Caco-2 (cell line): ENCODE results near the gene ETDC. TPM values are rescaled to one million over a fixed set of nuclear protein-coding genes. Genes with fewer than 3 reads are reported as not detected.

Source experiments
- BruUV-seq: library from RNA; stranded (reverse); fragments of 400-500 nt; replicated peaks from 2 replicates; lab custom pipeline; 2021; lab: Mats Ljungman, UMichigan
- CTCF ChIA-PET: fragments of 300-600 bp; sonication (Branson Sonifier 250); formaldehyde crosslinking; loops from one replicate; lab custom pipeline; 2022; ENCODE audit warnings: antibody characterized with exemption; lab: Charles Lee
- POLR2A ChIA-PET: fragments of 300-600 bp; sonication (Branson Sonifier 250); formaldehyde crosslinking; loops from one replicate; lab custom pipeline; 2022; ENCODE audit warnings: antibody characterized with exemption; lab: Charles Lee
- DNase-seq, 2 experiments: peaks; one replicate each; pipeline versions ENCODE4 v3.0.0 to v3.0.0-alpha.2; 2020 to 2022
- H3K27me3 ChIP-seq: replicated peaks from 2 replicates; pipeline ENCODE4 v1.6.0; 2011; ENCODE audit warnings: low read length; ENCODE audit not compliant: control insufficient read depth, insufficient read depth
- H3K36me3 ChIP-seq: 2 replicates; pipeline ENCODE4 v1.5.1; 2011; ENCODE audit warnings: low read length; ENCODE audit not compliant: control insufficient read depth, insufficient read depth
- H3K4me1 ChIP-seq: fragments of 250-450 bp; sonication (Bioruptor Pico); 2 replicates; pipeline ENCODE4 v1.5.1; 2020; ENCODE audit warnings: mild to moderate bottlenecking
- H3K4me3 ChIP-seq: 2 replicates; pipeline ENCODE4 v1.5.1; 2011; ENCODE audit warnings: low read depth, mild to moderate bottlenecking, control low read depth, low read length
- H3K9me3 ChIP-seq: fragments of 250-450 bp; sonication (Bioruptor Pico); 2 replicates; pipeline ENCODE4 v1.5.1; 2020; ENCODE audit warnings: mild to moderate bottlenecking, moderate library complexity
- H3K27ac Mint-ChIP-seq: one replicate; pipeline ENCODE4 v1.8.0; 2022; ENCODE audit warnings: mixed read lengths; ENCODE audit not compliant: unreplicated experiment
- H3K27me3 Mint-ChIP-seq: one replicate; pipeline ENCODE4 v1.8.0; 2022; ENCODE audit warnings: mixed read lengths; ENCODE audit not compliant: insufficient read depth, unreplicated experiment
- H3K36me3 Mint-ChIP-seq: one replicate; pipeline ENCODE4 v1.8.0; 2022; ENCODE audit warnings: mild to moderate bottlenecking, mixed read lengths; ENCODE audit not compliant: insufficient read depth, unreplicated experiment
- H3K4me1 Mint-ChIP-seq: one replicate; pipeline ENCODE4 v1.8.0; 2022; ENCODE audit warnings: low read depth, mixed read lengths; ENCODE audit not compliant: unreplicated experiment
- H3K4me3 Mint-ChIP-seq: one replicate; pipeline ENCODE4 v1.8.0; 2022; ENCODE audit warnings: mild to moderate bottlenecking, moderate library complexity, mixed read lengths; ENCODE audit not compliant: unreplicated experiment
- H3K9me3 Mint-ChIP-seq: one replicate; pipeline ENCODE4 v1.8.0; 2022; ENCODE audit warnings: mixed read lengths; ENCODE audit not compliant: unreplicated experiment
- CTCF ChIP-seq, 2 experiments: fragments of 200-600 bp in 1 of 2; IDR thresholded peaks; 1 replicate in 1 of 2; 2 replicates in 1 of 2; pipeline versions ENCODE4 v1.5.1 to v1.8.0; 2011 to 2022; ENCODE audit warnings: antibody characterized with exemption in 1 of 2, control low read depth in 1 of 2, inconsistent platforms in 1 of 2, low read depth in 1 of 2, low read length in 1 of 2, mild to moderate bottlenecking in 1 of 2, moderate library complexity in 1 of 2; ENCODE audit not compliant: insufficient read depth in 1 of 2, severe bottlenecking in 1 of 2, unreplicated experiment in 1 of 2
- intact Hi-C: fragments of 100-400 bp; cut with micrococcal nuclease; formaldehyde crosslinking; loops from one replicate; pipeline ENCODE4 v1.10.0; 2022; ENCODE audit not compliant: unreplicated experiment
- total RNA-seq: library from RNA; stranded (reverse); gene quantifications from 2 replicates; pipeline ENCODE4 v1.2.3, GENCODE V29; 2022

The ETDC gene
- total RNA-seq, 1 experiment from 2014 or later: not detected

- POLR2A ChIA-PET: no interaction called here
- Histone ChIP-seq H3K27me3 (no peaks in the 10 kb centered on the region), H3K4me1 (no peaks in the 10 kb centered on the region), H3K4me3 (no peak overlapping the region), H3K9me3 (no peaks in the 10 kb centered on the region), H3K36me3 (no peaks in the 10 kb centered on the region)
- CTCF ChIA-PET: no interaction called here
- TF ChIP-seq CTCF (IDR thresholded peaks at IDR 0.05; ENCODE audit: insufficient read depth in 1 of 2, low read depth in 1 of 2, low read length in 1 of 2, severe bottlenecking in 1 of 2, unreplicated experiment in 1 of 2): no peak
- H3K9me3 Mint-ChIP-seq: peaks cover 7% of the 10 kb centered on the region
- BruUV-seq: no TSS peak
- no peak overlapping the region for H3K4me3 Mint-ChIP-seq
- no peak for DNase-seq
- H3K36me3 Mint-ChIP-seq: no peaks in the 10 kb centered on the region
- H3K4me1 Mint-ChIP-seq: no peaks in the 10 kb centered on the region
- no peaks in the 10 kb centered on the region for H3K27me3 Mint-ChIP-seq
- intact Hi-C loops: no loop called here
- no peak overlapping the region for H3K27ac Mint-ChIP-seq
Observed at GRCh38 chrX:135273162-135273561, 36.1 kb upstream of the ETDC start.

GRCh38 chrX:135275973-135276372 lies 33.3 kb upstream of the ETDC start:
- Mint-ChIP-seq H3K4me1 (no peaks in the 10 kb centered on the region), H3K36me3 (no peaks in the 10 kb centered on the region), H3K27ac (no peak overlapping the region), H3K9me3 (peaks cover 21% of the 10 kb centered on the region), H3K4me3 (no peak overlapping the region), H3K27me3 (peaks cover 5% of the 10 kb centered on the region)
- DNase-seq: no peak
- no peak for TF ChIP-seq CTCF (IDR thresholded peaks at IDR 0.05; ENCODE audit: insufficient read depth in 1 of 2, low read depth in 1 of 2, low read length in 1 of 2, severe bottlenecking in 1 of 2, unreplicated experiment in 1 of 2)
- Histone ChIP-seq H3K36me3 (no peaks in the 10 kb centered on the region), H3K4me3 (no peak overlapping the region), H3K27me3 (no peaks in the 10 kb centered on the region), H3K4me1 (no peaks in the 10 kb centered on the region), H3K9me3 (no peaks in the 10 kb centered on the region)
- BruUV-seq: no TSS peak
- ChIA-PET POLR2A (no interaction called here), CTCF (no interaction called here)
- intact Hi-C loops: no loop called here

- TF ChIP-seq CTCF (IDR thresholded peaks at IDR 0.05; ENCODE audit: insufficient read depth in 1 of 2, low read depth in 1 of 2, low read length in 1 of 2, severe bottlenecking in 1 of 2, unreplicated experiment in 1 of 2): no peak
- Mint-ChIP-seq H3K27me3 (no peaks in the 10 kb centered on the region), H3K27ac (no peak overlapping the region), H3K4me1 (no peaks in the 10 kb centered on the region), H3K4me3 (no peak overlapping the region), H3K9me3 (peaks cover 15% of the 10 kb centered on the region), H3K36me3 (peaks cover 14% of the 10 kb centered on the region)
- CTCF ChIA-PET: no interaction called here
- DNase-seq: no peak
- no peak overlapping the region for H3K4me3 ChIP-seq
- POLR2A ChIA-PET: no interaction called here
- no TSS peak for BruUV-seq
- no peaks in the 10 kb centered on the region for H3K4me1 ChIP-seq
- no peaks in the 10 kb centered on the region for H3K27me3 ChIP-seq
- H3K36me3 ChIP-seq: no peaks in the 10 kb centered on the region
- intact Hi-C loops: no loop called here
- H3K9me3 ChIP-seq: no peaks in the 10 kb centered on the region
Observed at GRCh38 chrX:135287266-135287823, 21.9 kb upstream of the ETDC start.
